ENCODE measurements around the gene DPH2.

DNA sequence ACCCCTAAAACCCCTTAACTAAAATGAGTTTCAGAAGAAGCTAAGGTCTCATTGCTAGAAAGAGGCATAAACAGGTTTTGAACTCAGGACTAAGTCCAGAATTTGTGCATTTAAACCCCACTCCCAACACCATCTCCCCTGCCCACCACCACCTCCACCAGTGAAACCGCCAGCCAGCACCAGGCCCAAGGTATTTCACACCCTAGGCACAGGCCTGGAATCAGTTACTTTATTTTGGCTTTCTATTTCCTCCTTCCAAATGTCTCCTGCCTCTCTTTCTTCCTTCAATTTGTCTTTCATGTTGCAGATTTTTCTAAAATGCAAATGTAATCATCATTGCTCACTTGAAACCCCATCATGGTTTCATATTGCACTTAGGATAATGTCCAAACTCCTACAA, 24.9 kb upstream of the DPH2 start:
- TF ChIP-seq, protein P1, sequence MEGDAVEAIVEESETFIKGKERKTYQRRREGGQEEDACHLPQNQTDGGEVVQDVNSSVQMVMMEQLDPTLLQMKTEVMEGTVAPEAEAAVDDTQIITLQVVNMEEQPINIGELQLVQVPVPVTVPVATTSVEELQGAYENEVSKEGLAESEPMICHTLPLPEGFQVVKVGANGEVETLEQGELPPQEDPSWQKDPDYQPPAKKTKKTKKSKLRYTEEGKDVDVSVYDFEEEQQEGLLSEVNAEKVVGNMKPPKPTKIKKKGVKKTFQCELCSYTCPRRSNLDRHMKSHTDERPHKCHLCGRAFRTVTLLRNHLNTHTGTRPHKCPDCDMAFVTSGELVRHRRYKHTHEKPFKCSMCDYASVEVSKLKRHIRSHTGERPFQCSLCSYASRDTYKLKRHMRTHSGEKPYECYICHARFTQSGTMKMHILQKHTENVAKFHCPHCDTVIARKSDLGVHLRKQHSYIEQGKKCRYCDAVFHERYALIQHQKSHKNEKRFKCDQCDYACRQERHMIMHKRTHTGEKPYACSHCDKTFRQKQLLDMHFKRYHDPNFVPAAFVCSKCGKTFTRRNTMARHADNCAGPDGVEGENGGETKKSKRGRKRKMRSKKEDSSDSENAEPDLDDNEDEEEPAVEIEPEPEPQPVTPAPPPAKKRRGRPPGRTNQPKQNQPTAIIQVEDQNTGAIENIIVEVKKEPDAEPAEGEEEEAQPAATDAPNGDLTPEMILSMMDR (IDR thresholded peaks at IDR 0.05): no peak
- TF ChIP-seq POLR2A (IDR thresholded peaks at IDR 0.05): no peak

Data from uterus (tissue), 2 donors.